ENCODE results near the gene NRG2.

The NRG2 gene

GRCh38 chr5:139823757-139824355 is 219.2 kb downstream of the NRG2 start:
- no peak for DNase-seq (ENCODE audit: low read depth in 1 of 2, low spot score in 1 of 2)
- no peak overlapping the region for H3K27ac ChIP-seq (replicated peaks)
- H3K27me3 ChIP-seq (ENCODE audit: insufficient read depth, poor library complexity, severe bottlenecking) = no peaks in the 10 kb centered on the region
- no peak overlapping the region for H3K4me3 ChIP-seq (replicated peaks; ENCODE audit: insufficient read depth, low read length)
- TF ChIP-seq REST (IDR thresholded peaks at IDR 0.05; ENCODE audit: insufficient replicate concordance, low read depth) = no peak
- no peak for TF ChIP-seq SPI1 (IDR thresholded peaks at IDR 0.05; ENCODE audit: borderline replicate concordance, low read depth)
- no peak for TF ChIP-seq CTCF (IDR thresholded peaks at IDR 0.05; ENCODE audit: insufficient read depth, low read length)
- no peak for TF ChIP-seq POLR2AphosphoS5 (IDR thresholded peaks at IDR 0.05; ENCODE audit: low read depth)
- no peak for TF ChIP-seq GABPA (IDR thresholded peaks at IDR 0.05; ENCODE audit: low read depth)

GRCh38 chr5:139822553-139823425 is 220.3 kb downstream of the NRG2 start:
- no peaks in the 10 kb centered on the region for H3K27me3 ChIP-seq (ENCODE audit: insufficient read depth, poor library complexity, severe bottlenecking)
- DNase-seq (ENCODE audit: low read depth in 1 of 2, low spot score in 1 of 2) = no peak
- H3K4me3 ChIP-seq (replicated peaks; ENCODE audit: insufficient read depth, low read length) = no peak overlapping the region
- H3K27ac ChIP-seq (replicated peaks) = no peak overlapping the region
- no peak for TF ChIP-seq CTCF (IDR thresholded peaks at IDR 0.05; ENCODE audit: insufficient read depth, low read length)
- no peak for TF ChIP-seq REST (IDR thresholded peaks at IDR 0.05; ENCODE audit: insufficient replicate concordance, low read depth)
- TF ChIP-seq POLR2AphosphoS5 (IDR thresholded peaks at IDR 0.05; ENCODE audit: low read depth) = no peak
- no peak for TF ChIP-seq GABPA (IDR thresholded peaks at IDR 0.05; ENCODE audit: low read depth)
- no peak for TF ChIP-seq SPI1 (IDR thresholded peaks at IDR 0.05; ENCODE audit: borderline replicate concordance, low read depth)

- H3K27ac ChIP-seq (replicated peaks) = no peak overlapping the region
- no peak overlapping the region for H3K4me3 ChIP-seq (replicated peaks; ENCODE audit: insufficient read depth, low read length)
- no peak for DNase-seq (ENCODE audit: low read depth in 1 of 2, low spot score in 1 of 2)
- no peaks in the 10 kb centered on the region for H3K27me3 ChIP-seq (ENCODE audit: insufficient read depth, poor library complexity, severe bottlenecking)
- no peak for TF ChIP-seq GABPA (IDR thresholded peaks at IDR 0.05; ENCODE audit: low read depth)
- TF ChIP-seq CTCF (IDR thresholded peaks at IDR 0.05; ENCODE audit: insufficient read depth, low read length) = no peak
- TF ChIP-seq POLR2AphosphoS5 (IDR thresholded peaks at IDR 0.05; ENCODE audit: low read depth) = no peak
- TF ChIP-seq REST (IDR thresholded peaks at IDR 0.05; ENCODE audit: insufficient replicate concordance, low read depth) = no peak
- TF ChIP-seq SPI1 (IDR thresholded peaks at IDR 0.05; ENCODE audit: borderline replicate concordance, low read depth) = no peak
These were observed 221.1 kb downstream of the NRG2 start for GRCh38 chr5:139821806-139822552.

Data from HL-60 (cell line).